ENCODE measurements around the gene C17orf107.

Gene C17orf107

GRCh38 chr17:4934173-4934979 lies 35.0 kb downstream of the C17orf107 start:
- no peak for DNase-seq (ENCODE audit: low read depth in 1 of 2, low spot score in 1 of 2)

- no peak for DNase-seq (ENCODE audit: low read depth in 1 of 2, low spot score in 1 of 2)
Observed at GRCh38 chr17:4935650-4936049, 36.3 kb downstream of the C17orf107 start.

GRCh38 chr17:4936436-4936835 lies 37.1 kb downstream of the C17orf107 start:
- no peak for DNase-seq (ENCODE audit: low read depth in 1 of 2, low spot score in 1 of 2)

- DNase-seq (ENCODE audit: low read depth in 1 of 2, low spot score in 1 of 2): no peak
Observed at GRCh38 chr17:4937553-4937952, 38.2 kb downstream of the C17orf107 start.

DNA sequence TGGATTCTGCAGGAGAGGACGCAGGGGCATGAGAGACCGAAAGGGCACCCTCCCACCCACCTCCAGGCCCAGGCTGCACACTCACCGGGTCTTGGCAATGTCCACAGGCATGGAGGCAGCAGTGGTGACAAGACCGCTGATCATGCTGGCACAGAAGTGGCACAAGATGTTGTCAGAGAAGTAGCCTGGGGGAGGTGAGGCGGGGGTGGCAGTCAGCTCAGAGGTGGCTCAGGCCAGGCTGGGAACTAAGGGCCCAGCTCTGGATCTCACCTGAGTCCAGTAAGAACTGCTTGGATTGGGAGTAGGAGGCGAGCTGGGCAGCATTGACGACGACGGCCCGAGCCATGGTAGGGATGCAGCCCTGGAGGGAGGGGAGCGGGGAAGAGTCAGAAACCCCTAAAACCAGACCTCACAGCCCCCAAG lies 38.7 kb downstream of the C17orf107 start:
- no peak for DNase-seq (ENCODE audit: low read depth in 1 of 2, low spot score in 1 of 2)

DNA sequence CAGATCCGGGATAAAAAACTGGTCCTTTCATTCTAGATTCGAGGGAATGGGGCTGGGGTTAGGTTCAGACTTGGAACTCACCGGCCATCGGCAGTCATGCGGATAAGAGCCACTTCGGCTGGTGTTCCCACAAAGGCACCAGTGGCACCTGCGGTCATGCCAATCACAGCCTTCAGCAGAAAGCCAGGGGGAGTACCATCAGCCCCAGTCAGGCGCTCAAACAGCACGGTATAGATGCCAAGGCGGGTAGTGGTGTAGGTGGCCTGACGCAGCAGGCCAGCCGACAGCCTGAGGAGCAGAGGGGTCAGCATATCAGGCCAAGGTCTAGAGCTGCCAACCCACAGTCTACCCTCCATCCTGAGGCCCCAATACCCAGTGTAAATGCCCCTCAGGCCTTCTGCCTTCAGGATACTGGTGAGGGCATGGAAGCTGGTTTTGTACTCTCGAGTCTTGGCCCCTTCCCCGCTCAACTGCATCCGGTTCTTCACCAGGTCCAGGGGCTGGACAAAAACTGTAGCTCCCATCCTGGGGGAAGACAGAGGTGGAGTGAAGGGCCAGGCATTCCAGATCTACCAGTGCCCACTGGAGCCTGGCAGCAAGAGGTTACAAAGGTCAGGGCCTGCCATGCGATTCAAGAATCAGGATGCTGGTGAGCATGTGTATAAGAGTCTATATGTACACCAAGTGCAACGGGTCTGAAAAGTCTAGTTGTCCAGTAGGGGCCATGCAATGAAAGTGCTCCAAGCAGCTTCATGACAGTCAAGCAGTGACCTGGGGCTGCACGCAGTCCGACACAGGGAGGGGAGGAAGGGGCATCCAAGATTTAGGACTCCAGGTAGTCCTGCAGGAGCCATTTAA lies 39.6 kb downstream of the C17orf107 start:
- no peak for DNase-seq (ENCODE audit: low read depth in 1 of 2, low spot score in 1 of 2)

DNA sequence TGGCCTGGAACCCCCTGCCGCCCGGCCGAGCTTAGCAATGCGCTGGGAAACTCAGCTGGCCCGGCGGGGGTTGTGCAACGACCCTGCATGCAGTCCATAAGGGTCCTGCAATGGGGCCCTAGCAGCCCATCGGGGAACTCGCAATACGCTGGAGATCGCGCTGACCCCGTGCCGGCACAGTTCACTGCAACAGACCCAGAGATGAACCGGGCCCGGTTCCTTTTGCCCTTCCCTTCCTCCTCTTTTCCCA lies 40.1 kb downstream of the C17orf107 start:
- no peak for DNase-seq (ENCODE audit: low read depth in 1 of 2, low spot score in 1 of 2)

DNA sequence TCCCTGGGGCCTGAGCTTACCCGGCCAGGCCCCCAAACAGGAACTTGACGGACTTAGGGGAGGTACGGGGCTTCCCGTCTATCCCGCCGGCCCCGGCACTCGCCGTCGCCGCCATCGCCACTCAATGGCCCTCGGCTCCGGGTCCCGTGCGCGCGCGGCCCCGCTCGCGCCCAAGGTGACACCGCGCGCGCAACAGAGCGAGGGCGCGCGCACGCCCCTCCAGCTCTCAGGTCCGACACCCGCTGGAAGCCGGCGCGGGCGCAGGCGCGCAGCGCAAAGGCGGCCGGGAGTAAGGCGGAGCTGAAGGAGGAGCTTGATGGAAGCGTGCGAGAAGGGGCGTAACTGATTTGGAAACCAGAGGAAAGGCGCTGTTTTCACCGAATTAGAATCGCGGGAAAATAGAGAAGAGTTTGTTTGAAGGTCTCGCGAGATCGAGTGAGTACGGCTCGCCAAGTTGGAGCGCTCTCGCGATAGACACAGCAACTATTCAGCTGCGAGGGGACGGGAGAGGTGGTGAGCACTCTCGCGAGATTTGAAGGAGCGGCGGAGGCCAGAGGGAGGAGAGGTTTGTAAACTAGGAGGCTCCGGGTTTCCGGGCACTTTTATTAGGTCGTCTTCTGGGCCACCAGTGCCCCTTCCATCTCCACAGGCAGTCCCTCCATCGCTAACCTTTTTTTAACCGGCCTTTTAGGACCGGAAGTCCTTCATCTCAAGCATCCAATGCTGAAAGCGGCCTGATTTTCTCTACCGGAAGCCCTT lies 40.6 kb downstream of the C17orf107 start, which contains the start of the genes RNF167 and SLC25A11:
RNF167 (plus strand) TSS at position 473 of the 759 bp plus-strand sequence. CDS start 642 bp downstream, outside the sequence.
SLC25A11 (minus strand) TSS at position 251 of the 759 bp plus-strand sequence; CDS start at position 115, 136 bp downstream.
- DNase-seq (ENCODE audit: low read depth in 1 of 2, low spot score in 1 of 2): peak; percentile 92 to 93

GRCh38 chr17:4940555-4941318 lies 41.4 kb downstream of the C17orf107 start:
- DNase-seq (ENCODE audit: low read depth in 1 of 2, low spot score in 1 of 2): peak in 1 of 2 donors; percentile 25

GRCh38 chr17:4941319-4941610 lies 41.9 kb downstream of the C17orf107 start:
- DNase-seq (ENCODE audit: low read depth in 1 of 2, low spot score in 1 of 2): no peak

GRCh38 chr17:4942760-4943508 lies 43.6 kb downstream of the C17orf107 start:
- DNase-seq (ENCODE audit: low read depth in 1 of 2, low spot score in 1 of 2): no peak

DNA sequence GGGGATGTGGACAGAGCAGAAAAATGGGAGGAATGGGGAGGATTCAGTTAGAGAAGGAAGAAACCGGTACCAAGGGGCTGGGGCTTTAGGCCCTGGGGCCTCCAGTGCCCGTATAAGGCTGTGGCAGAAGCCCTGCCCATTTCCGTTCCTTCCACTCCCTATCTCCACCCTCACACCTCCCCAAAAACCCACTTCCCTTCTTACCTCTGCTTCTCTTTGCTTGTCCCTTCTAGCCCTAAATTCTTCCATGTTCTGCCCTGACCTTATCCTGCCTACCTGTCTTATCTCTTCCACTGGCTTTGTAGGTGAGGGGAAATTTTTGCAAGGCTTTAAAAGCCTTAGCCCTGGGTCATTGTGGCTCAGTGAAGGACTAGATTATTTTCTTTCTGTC lies 44.8 kb downstream of the C17orf107 start:
- no peak for DNase-seq (ENCODE audit: low read depth in 1 of 2, low spot score in 1 of 2)

DNA sequence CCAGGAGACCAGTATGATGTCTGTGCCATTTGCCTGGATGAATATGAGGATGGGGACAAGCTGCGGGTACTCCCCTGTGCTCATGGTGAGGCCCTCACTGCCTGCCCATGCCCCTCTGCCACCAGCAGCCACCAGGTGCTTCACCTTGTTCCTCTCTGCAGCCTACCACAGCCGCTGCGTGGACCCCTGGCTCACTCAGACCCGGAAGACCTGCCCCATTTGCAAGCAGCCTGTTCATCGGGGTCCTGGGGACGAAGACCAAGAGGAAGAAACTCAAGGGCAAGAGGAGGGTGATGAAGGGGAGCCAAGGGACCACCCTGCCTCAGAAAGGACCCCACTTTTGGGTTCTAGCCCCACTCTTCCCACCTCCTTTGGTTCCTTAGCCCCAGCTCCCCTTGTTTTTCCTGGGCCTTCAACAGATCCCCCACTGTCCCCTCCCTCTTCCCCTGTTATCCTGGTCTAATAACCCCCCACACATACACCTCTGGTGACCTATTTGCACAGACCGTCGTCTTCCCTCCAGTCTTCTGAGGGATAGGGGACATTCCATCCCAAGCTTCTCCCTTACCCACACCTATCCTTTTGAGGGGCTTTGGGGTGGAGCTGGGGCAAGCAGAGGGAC lies 45.3 kb downstream of the C17orf107 start:
- no peak for DNase-seq (ENCODE audit: low read depth in 1 of 2, low spot score in 1 of 2)

DNA sequence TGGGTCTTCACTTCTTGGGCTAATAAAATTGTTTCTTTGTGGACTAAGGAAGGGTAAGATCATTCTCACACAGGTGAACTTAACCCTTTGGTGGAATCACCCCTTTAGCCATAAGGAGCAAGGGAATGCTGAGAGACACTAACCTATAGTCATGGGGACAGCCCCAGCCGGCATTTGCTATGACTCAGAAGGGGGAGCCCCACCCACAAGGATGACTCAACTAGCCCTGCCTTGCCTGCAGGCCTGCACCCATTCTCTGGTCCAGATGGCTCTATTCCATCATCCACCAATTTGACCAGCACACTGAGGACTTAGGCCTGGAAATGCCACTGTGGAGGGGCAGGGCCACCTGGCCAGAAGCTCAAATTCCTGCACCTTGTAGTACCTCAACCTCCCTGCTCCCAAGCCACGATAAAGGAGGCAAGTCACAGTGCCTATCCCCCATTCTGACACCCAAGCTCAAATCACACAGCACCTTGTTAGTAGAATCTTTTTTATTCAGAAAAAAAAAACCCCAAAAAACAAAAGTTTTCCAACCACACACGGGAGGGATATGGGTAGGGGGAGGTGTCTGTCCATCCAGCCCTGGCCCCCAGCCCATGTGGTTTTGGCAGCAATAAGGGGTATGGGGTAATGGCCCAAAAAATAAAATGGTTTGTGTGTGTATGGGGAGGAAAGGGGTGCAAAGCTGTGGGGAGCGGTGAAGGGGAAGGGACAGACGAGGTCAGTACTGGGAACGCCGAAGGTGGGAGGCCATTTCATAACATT lies 46.0 kb downstream of the C17orf107 start:
- peak; percentile 59 to 72 for DNase-seq (ENCODE audit: low read depth in 1 of 2, low spot score in 1 of 2)

DNA sequence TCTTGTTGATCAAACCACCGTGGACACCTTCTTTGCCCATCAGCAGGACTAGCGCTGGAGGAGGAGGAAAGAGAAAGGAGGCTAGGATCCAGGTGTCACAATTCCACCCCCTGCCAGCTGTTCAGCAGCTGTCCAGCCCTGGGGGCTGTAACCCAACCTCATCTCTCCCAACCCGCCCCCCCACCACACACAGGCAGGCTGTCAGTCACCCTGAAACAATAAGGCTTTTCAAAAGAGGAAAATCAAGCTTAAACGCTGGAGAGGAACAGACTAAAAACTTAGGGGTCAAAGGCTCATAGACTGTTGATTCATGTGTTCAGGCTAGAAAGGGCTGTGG lies 46.6 kb downstream of the C17orf107 start:
- no peak for DNase-seq (ENCODE audit: low read depth in 1 of 2, low spot score in 1 of 2)

- DNase-seq (ENCODE audit: low read depth in 1 of 2, low spot score in 1 of 2): no peak
Observed at GRCh38 chr17:4946312-4946976, 47.1 kb downstream of the C17orf107 start.

DNA sequence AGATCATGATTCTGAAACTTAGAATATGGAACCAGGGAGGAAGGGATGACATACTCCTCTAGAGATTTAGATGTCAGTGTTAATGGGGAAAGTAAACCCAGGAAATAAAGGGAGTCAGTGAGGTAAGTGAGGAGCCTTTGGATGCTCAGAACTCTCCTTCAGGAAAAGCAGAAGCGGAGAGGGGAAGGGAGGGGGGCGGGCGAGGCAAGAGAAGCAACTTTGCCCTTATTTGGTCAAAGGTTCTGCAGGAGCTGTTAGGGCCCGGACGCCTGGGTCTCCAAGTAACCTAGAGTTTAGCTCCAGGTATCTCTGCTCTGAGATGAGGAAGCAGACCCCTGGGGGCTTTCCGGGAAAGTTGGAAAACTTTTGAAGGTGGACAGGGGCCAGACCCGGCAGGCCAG lies 47.7 kb downstream of the C17orf107 start:
- DNase-seq (ENCODE audit: low read depth in 1 of 2, low spot score in 1 of 2): no peak

DNA sequence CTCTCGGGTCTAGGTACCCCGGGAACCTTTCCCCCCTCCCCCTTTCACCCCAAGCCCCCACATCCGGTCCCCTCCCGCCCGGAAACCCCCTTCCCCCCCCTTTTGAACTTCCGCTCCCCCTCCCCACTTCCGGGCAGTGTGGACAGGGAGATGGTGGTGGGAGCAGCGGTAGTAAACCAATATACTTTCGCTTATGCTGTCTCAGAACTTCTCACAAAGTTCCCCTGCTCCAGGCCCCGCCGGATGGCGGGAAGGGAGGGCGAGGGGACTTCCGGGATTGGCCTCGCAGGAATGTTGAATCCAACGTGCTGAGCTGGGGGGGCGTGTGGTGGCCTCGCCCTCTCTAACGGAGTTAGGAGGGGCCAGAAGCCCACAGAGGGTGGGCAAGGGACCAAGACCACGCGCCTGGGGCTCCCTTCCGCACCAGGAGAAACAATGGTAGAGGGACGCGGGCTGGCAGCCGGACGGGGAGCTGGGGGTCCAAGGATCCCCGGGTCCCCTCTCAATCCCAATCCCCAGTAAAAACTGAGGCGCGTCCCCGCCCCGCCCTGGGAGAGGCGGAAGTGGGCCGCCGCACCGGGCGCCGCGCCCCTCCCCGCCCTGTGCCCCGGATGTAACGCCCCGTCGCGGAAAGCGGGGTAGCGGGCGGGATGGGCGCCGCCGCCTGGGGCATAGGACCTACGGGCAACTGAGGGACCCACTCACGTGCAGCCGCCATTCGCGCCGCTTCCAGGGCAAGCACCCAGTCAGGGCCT lies 48.3 kb downstream of the C17orf107 start:
- DNase-seq (ENCODE audit: low read depth in 1 of 2, low spot score in 1 of 2): peak; percentile 55 to 59
